Dedifferentiated amniotic fluid mesenchymal stem cell (primary cell): ENCODE data around the gene AGAP3.

ENCODE experiments used
- DNase-seq: peaks from one replicate; pipeline ENCODE4 v3.0.0-alpha.2; 2016; ENCODE audit errors: extremely low spot score

Gene AGAP3

DNA sequence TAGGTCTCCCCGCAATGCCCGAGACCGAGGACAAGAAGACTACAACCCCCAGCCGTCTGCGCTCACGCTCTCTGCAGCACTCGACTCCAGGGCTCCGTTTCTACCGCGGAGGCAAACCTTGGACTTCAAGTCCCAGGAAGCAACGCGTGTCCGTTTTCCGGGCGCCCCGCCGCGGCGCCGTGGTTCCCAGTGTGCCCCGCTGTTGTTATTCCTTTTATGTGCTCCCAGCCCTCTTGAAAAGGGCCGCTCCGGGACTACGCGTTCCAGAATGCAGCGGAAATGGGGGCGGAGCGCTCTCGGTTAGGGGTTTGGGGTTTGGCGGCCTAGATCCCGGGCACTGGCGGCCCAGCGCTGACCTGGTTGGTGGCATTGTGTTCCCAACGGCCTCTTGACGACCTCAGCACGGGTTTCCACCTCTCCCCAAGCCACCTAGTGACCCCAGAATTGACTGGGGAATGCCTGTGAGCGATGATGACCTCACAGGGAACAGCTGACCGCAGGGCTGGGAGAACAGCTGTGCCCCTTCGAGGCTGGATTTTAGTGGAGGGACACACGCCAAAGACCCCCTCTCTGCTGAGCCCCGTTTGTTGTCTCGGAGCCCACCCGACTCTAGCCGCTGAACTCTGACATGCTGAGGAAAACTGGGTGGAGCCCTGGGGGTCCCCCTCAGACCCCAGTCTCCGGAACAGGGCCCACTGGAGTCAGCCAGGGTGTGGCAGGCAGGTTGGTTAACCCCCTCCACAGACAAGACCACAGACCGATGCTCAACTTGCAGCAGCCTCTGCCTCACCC, 28.1 kb upstream of the AGAP3 start:
- DNase-seq: peak; percentile 100

DNA sequence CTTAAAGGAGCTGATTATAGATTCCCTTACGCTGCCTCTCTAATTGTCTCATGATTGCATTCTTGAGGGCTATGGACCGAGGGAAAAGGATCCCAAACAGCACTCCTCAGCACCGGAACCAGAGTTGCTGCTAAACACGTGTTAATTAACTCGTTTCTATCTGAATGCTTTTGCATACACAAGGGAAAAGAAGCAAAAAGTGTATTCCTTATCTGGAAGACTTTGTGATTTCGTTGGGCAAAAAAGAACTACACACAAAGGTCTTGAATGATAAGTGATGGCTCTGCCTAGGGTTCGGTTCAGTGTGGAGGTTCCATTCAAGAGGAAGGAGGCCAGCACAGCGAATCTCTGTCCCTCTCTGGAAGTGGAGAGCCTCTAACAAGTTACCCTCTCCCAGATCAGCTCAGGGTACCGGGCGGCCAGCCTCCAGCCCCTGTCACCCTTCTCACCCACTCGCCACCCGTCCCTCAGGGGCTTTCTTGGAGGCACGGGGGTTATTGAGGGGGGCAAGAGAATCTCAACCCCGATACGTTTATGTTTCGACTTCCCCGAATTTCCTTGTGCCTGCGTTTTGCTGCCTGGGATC, 27.4 kb upstream of the AGAP3 start:
- DNase-seq: no peak

DNA sequence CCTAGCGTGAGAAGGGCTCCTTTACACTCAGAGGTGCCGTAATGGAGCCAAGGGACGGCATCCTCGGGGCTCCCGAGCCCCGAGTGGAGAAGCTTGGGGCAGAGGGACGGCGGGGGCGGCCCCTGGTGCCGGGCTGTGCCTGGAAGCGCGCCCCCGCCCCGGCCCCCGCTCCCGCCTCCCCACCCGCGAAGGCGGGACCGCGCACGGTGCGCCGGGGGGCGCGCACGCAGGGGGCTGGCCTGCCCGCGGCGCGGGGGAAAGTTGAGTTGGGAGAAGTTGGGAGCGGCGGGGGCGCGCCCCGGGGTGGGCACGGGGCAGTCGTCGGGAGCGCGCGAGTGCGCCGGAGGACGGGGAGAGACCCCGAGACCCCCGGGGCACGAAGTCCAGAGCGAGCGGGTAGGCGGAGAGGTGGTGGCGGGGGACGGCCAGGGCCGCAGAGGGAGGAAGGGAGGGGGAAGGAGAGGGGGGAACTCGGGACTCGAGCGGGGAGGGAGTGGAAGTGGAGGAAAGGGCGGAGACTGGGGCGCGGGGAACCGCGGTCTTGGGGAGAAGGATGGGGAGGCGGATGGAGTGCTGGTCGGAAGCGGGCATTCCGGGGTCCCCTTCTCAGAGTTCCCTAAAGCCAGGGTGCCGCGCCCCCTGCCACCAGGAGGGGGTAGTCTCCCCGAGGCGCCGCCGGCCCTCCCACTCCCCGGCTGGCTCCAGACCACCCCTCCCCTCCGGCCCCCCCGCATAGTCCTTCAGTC, 26.7 kb upstream of the AGAP3 start, which contains the start of gene SLC4A2:
Gene SLC4A2 (plus strand): TSS at position 223 of the 746 bp plus-strand sequence. CDS start 2,399 bp downstream, outside the sequence.
- DNase-seq: peak; percentile 40

DNA sequence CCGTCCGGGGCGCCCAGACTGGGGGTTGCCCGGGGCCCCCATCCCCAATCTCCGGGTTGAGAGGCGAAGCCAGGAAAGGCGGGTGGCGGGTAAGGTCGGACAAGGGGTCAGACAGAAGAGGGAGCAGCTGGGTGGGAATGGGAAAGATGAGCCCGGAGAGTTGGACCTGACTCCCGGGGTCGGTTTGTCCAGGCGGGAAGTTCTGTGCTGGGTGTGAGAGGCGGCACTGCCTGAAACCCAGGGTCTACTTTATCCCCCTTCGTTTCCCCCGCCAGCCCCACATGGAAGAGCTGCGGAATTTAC, 26.2 kb upstream of the AGAP3 start:
- no peak for DNase-seq

DNA sequence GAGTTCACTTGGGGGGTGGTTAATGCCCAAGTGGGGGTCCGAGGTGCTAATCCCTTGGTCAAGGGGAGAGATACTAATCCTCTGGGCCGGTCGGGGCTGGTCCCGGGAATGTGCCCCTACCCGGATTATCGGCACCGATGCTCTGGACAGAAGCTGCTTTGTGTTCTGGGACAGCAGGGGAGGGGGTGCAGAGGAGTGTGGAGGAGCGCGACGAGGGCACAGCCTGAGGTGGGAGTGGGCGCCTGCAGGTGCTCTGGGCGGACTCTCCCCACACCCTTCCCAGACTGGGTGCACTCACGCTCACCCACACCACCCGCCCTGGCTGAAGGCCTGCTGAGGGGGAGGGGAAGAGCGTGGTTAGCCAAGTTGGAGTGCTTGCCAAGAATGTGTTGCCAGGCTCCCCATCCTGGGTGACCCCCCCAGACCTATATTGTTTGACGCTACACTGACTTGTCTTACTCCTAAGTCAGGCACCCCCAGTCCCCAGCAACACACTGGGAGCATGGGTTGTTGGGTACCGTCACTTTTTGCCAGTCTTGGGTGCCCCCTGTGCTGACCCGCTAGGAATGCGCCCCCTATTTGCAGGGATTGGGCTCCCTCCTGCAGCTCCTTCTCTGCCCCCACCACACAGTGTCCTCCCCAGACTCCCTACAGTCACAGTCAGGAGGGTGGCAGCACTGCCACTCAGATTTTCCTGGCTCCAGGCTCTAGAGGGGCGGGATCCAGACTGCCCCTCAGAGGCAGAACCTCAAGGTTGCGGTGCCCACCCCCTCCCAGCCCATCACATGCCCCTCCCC, 25.7 kb upstream of the AGAP3 start:
- DNase-seq: no peak

DNA sequence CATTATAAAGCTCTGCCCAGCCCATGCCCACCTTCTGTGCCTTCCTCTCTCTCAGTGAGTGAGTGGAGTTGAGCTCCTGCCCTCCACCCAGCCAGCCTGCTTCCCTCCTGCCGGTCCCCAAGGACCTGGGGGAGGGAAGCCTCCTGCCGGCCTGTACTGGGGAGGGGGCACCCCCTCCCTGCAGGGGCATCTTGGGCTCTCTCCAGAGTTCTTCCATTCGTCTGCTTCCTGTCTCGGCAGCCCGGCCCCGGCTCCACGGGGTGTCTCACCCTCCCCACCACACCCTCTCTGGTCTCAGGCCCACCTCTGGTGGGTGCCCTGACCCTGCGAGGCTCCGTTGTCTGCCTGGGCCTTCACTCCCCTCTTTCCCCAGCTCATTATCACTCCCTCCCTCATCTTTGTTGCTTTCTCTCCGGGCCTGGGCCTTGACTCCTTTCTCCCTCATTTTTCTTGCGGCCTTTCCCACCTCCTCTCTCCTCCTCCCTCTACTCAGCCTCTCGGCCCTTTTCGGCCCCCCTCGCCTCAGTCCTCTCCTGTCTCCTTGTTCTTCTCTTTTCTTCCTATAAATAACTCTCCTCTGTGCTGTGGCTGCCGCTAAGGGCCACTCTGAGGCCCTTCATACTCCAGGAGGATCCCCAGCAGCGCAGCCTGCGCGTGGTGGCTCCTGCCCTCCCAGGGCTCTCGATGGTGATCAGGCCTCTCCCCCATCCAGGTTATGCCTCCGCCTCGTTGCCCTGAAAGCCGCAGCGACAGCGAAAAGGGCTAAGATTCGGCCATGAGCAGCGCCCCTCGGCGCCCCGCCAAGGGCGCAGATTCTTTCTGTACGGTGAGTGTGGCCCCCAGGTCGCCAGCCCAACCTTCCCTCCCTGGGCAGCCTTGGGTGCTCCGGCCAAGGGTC, 24.8 kb upstream of the AGAP3 start:
- no peak for DNase-seq

DNA sequence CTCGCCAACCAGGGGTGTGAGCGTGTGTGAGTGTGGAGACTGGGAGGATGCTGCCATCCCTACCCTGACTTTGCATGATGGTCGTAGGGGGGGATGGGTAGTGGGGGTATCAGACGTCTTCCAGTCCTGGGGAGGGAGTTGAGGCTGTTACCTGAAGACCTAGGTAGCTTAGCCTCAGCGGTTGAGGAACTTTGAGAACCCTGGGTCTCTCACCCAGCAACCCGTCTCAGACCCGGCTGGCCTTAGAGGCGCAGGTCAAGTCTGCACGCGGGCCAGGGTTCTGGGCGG, 24.2 kb upstream of the AGAP3 start:
- DNase-seq: no peak

DNA sequence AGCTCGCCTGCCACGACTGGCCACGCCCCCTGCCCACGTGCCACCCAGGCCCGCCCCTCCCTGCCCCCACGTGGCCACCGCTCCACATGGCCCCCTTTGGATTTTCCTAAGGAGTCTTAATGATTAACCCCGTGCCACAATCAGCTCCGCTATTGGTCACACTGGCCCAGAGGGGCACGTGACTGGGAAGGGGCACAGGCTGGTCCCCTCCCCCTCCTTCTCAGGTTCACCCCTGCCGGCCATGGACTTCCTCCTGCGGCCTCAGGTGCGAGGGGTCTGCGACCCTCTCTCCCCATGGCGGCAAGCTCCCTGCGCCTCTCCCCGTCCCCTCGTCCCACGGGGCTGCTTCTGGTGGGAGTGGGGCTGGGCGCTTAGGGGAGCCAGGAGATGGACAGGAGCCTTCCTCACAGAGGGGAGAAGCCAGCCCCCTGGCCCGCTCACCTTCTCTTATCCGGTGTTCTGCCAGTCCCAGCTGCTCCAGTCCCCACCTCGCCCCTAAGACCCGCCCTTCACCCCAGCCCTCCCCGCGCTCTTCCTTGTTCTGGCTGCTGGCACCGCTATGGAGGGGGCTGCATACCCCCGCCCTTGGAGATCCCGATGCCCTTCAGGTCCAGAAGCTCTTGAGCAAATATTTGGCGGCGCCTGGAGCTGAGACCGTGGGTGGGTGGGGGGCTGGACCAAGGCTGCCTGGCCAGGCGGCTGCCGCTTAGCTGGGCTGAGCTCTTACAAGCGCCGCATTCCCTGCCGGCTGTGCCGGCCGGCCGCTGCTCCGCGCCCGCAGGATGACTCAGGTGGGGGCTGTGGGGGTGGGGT, 23.7 kb upstream of the AGAP3 start:
- DNase-seq: peak; percentile 45

DNA sequence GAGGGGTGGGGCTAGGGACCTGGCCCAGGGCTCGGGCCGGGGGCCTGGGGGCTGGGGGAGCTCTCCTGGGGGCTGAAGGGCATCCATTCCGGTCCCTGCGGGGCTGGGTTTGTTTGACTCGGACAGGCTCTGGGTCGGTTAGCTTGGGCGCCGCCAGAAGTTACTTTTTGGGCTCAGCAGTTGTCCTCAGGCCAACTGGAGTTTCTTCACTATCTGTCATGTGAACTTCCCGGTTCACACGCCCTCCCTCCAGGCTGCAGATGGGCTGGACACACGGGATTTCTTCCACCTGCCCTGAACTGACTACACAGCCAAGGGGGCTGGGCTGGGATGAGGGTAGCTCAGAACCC, 23.1 kb upstream of the AGAP3 start:
- DNase-seq: no peak

DNA sequence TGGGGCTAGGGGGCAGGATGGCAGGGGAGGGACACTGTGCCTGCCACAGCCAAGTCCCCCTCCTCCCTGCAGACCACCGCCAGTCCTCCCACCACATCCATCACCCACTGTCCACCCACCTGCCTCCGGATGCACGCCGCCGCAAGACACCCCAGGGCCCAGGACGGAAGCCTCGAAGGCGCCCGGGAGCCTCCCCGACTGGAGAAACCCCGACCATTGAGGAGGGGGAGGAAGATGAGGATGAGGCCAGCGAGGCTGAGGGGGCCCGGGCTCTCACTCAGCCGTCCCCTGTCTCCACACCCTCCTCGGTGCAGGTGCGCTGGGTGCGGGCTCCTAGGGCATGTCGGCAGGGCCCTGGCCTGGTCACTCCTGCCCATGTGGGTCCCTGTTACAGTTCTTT, 21.8 kb upstream of the AGAP3 start:
- no peak for DNase-seq

DNA sequence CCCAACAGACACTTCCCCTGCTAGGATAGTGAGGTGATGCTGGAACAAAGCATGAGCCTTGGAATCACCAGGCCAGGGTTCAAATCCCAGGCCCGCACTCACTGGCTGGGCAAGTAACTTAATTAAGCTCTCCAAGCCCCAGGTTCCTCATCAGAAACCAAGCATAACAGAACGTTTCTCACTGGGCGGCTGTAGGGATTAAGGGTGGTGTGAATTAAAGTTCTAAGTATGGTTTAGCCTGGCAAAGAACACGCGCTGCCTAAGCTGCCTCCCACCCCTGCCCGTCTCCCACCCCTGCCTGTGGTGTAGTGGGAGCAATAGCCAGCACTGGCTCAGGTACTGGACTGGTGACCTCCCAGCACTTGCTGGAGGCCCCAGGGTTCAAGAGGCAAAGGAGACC, 21.3 kb upstream of the AGAP3 start:
- DNase-seq: no peak

DNA sequence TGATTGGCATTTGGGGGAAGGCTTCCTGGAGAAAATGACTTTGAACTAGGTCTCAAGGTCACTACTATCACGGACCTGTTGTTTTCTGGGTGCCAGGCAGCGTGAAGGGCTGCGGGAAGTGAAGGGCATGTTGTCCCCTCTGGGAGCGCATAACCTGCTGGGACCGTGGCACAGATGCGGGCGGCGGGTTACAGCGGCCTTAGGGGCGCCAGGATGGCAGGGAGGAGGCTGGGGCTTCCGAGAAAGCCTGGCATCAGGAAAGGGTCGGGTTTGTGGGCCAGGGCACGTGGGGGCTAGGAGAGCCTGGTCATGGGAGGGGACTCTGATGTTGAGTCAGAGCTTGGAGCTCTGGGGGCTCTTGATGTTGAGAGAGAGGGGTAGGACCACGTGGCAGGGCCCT, 20.8 kb upstream of the AGAP3 start:
- DNase-seq: no peak

DNA sequence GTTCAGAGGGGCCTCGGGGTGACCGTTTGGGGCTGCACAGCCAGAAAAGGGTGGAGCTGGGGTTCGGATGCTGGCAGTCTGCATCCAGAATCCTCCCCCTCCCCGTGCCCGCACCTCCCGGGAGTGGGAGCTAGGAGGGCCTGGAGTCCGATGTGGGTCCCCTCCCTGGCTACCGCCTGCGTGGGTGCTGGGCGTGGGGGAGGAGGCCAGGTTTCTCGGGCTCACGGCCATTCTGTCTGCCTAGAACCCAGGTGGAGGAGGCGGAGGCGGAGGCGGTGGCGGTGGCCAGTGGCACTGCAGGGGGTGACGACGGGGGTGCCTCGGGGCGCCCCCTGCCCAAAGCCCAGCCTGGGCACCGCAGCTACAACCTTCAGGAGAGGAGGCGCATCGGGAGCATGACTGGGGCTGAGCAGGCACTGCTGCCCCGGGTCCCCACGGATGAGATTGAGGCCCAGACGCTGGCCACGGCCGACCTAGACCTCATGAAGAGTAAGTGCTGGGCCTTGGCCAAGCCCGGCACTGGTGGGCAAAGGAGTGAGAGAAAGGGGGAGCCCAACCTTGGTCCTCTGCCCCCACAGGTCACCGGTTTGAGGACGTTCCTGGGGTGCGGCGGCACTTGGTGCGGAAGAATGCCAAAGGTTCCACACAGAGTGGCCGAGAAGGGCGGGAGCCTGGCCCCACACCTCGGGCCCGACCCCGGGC, 19.9 kb upstream of the AGAP3 start:
- DNase-seq: no peak

DNA sequence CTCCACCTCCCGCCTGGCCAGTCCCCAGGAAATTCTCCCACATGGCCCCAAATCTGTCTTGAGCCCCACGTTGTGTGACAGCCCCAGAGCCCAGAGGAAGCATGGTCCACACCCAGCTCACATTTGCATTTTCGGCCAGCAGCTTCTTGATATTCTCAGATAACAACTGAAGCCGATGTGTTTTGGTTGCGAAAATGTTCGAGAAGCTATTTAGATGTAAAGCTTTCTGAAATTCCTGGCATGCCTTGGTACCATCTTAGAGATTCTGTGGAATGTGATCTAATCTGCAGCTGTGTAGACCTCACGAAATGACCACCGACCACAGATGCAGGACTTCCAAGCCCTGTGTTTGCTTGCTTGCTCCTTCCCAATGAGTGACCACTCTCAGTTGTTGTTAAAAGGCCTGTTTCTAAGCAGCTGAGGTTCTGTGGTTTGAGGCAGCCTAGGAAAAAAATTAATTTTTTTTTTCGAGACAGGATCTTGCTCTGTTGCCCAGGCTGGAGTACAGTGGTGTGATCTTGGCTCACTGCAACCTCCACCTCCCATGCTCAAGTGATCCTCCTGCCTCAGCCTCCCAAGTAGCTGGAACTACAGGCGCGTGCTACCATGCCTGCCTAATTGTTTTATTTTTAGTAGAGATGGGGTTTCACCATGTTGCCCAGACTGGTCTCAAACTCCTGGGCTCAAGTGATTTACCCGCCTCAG, 18.1 kb upstream of the AGAP3 start:
- no peak for DNase-seq

DNA sequence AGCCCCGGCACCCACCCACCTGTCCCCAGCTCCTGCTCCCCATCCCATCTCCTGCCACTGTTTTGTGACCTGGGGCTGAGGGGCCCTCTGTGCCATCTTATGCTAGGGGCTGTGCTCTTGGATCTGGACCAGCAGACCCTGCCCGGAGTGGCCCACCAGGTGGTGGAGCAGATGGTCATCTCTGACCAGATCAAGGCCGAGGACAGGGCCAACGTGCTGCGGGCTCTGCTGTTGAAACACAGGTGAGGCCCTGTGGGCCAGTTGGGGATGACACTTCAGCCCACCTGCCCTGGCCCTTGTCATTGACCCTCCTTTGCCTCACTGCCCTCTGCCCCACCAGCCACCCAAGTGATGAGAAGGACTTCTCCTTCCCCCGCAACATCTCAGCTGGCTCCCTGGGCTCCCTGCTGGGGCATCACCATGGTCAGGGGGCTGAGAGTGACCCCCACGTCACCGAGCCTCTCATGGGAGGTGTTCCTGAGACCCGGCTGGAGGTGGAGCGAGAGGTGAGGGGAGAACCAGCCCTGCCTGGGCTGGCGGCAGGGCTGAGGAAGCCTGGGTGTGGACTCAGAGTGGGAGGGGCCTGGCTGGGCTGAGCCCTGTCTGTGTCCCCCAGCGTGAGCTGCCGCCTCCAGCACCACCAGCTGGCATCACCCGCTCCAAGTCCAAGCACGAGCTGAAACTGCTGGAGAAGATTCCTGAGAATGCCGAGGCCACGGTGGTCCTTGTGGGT, 16.3 kb upstream of the AGAP3 start:
- no peak for DNase-seq

DNA sequence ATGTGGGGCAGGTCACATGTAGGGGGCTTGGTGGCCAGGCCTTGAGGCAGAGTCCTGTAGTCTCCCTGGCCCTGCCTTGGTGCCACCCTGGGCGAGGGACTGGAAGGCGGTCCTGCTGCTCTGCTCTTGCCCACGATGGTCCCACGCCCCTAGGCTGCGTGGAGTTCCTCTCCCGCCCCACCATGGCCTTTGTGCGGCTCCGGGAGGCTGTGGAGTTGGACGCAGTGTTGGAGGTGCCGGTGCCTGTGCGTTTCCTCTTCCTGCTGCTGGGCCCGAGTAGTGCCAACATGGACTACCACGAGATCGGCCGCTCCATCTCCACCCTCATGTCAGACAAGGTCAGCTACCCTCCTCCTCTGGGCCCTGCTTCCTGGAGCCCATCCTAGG, 15.7 kb upstream of the AGAP3 start:
- DNase-seq: no peak

DNA sequence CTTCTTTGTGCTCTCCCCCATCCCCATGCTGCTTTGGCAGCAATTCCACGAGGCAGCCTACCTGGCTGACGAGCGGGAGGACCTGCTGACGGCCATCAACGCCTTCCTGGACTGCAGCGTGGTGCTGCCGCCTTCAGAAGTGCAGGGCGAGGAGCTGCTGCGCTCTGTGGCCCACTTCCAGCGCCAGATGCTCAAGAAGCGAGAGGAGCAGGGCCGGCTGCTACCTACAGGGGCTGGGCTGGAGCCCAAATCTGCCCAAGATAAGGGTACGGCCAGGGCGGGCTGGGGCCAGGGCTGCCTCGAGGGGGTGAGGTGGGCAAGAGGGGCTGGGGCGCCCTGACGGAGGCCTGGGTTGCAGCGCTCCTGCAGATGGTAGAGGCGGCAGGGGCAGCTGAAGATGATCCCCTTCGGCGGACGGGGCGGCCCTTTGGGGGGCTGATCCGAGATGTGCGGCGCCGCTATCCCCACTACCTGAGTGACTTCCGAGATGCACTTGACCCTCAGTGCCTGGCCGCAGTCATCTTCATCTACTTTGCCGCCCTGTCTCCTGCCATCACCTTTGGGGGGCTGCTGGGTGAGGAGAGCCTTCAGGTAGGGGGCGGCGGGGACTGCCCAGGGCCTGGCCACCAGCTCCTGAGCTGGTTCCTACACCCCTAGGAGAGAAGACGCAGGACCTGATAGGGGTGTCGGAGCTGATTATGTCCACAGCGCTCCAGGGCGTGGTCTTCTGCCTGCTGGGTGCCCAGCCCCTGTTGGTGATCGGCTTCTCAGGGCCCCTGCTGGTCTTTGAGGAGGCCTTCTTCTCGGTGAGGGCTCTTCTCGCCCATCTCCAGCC, 15.0 kb upstream of the AGAP3 start:
- DNase-seq: no peak

DNA sequence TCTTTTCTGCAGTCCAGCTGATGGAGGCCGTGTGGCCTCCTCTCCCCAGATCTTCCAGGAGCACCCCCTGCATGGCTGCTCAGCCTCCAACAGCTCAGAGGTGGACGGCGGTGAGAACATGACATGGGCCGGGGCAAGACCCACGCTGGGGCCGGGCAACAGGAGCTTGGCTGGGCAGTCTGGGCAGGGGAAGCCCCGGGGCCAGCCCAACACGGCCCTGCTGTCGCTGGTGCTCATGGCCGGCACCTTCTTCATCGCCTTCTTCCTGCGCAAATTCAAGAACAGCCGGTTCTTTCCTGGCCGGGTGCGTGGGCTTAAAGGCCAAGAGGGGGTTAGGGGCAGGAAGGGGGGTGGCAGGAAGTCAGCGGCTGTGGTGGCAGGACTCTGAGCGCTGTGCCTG, 12.3 kb upstream of the AGAP3 start:
- DNase-seq: no peak
